Suprapubic skin (tissue), 4 donors: ENCODE results near the gene EFCAB12.

Experiments used
- CTCF ChIP-seq, 2 donors: fragments of 200-600 bp in 1 of 2; fragments of 450-650 bp in 1 of 2; sonication (generic) in 1 of 2; IDR thresholded peaks; one replicate each; pipeline ENCODE4 v1.5.1; 2016 to 2019; ENCODE audit warnings: antibody characterized with exemption in 2 of 2, mild to moderate bottlenecking in 1 of 2, moderate library complexity in 1 of 2
- EP300 ChIP-seq: sonication (generic); formaldehyde crosslinking; IDR thresholded peaks from one replicate; pipeline ENCODE4 v1.6.1; 2017; ENCODE audit warnings: antibody characterized with exemption
- POLR2A ChIP-seq, 2 donors: fragments of 450-650 bp; IDR thresholded peaks; one replicate each; pipeline ENCODE4 v1.6.1; 2017; ENCODE audit warnings: antibody characterized with exemption in 2 of 2, mild to moderate bottlenecking in 2 of 2, moderate library complexity in 2 of 2
- POLR2AphosphoS5 ChIP-seq, 3 donors: sonication (generic); formaldehyde crosslinking; IDR thresholded peaks; one replicate each; pipeline ENCODE4 v1.6.1; 2017; ENCODE audit warnings: antibody characterized with exemption in 3 of 3

GRCh38 chr3:129399895-129400357, 28.5 kb downstream of the EFCAB12 start:
- TF ChIP-seq CTCF (IDR thresholded peaks at IDR 0.05), result no peak
- no peak for TF ChIP-seq EP300
- TF ChIP-seq POLR2AphosphoS5 (IDR thresholded peaks at IDR 0.05), result no peak
- no peak for TF ChIP-seq POLR2A (IDR thresholded peaks at IDR 0.05)
